WTC11 (cell line): ENCODE results near the gene PARS2. TPM values are rescaled to one million over a fixed set of nuclear protein-coding genes. Genes with fewer than 3 reads are reported as not detected.
A peak's percentile ranks its signal among the peaks of the same experiment; 100 is the strongest.

Experiments
- ATAC-seq: fragments of 200-7000 bp; cut with Tn5 transposase; 2 replicates; pipeline ENCODE4 v1.10.0; 2021; ENCODE audit warnings: mild to moderate bottlenecking, moderate library complexity
- CTCF ChIA-PET: fragments of 300-600 bp; sonication (Branson Sonifier 250); formaldehyde crosslinking; loops from one replicate; lab custom pipeline; 2021; ENCODE audit warnings: antibody characterized with exemption; lab: Charles Lee
- POLR2A ChIA-PET: fragments of 350-600 bp; sonication (Branson Sonifier 250); formaldehyde crosslinking; loops from one replicate; lab custom pipeline; 2021; ENCODE audit warnings: antibody characterized with exemption; lab: Charles Lee
- DNase-seq: peaks from one replicate; pipeline ENCODE4 v3.0.0; 2021; ENCODE audit warnings: low spot score
- H3K27ac Mint-ChIP-seq: 2 replicates; pipeline ENCODE4 v1.8.0; 2021; ENCODE audit warnings: mixed read lengths
- H3K27me3 Mint-ChIP-seq: 2 replicates; pipeline ENCODE4 v1.8.0; 2021; ENCODE audit warnings: low read depth, mild to moderate bottlenecking, moderate library complexity, mixed read lengths
- H3K36me3 Mint-ChIP-seq: 2 replicates; pipeline ENCODE4 v1.8.0; 2021; ENCODE audit warnings: mixed read lengths
- H3K4me1 Mint-ChIP-seq: 2 replicates; pipeline ENCODE4 v1.8.0; 2022; ENCODE audit warnings: mixed read lengths
- H3K4me3 Mint-ChIP-seq: 2 replicates; pipeline ENCODE4 v1.8.0; 2021; ENCODE audit warnings: mild to moderate bottlenecking, moderate library complexity, mixed read lengths
- H3K9me3 Mint-ChIP-seq: 2 replicates; pipeline ENCODE4 v1.8.0; 2021; ENCODE audit warnings: mixed read lengths
- CTCF ChIP-seq: fragments of 200-600 bp; IDR thresholded peaks from 2 replicates; pipeline ENCODE4 v1.8.0; 2022; ENCODE audit warnings: antibody characterized with exemption
- E2F4 ChIP-seq: sonication (generic); formaldehyde crosslinking; IDR thresholded peaks from 2 replicates; pipeline ENCODE4 v1.8.1; 2022; ENCODE audit warnings: low read depth, mild to moderate bottlenecking, moderate library complexity, missing genetic modification reagents, borderline replicate concordance
- ELF4 ChIP-seq: sonication (generic); formaldehyde crosslinking; IDR thresholded peaks from 2 replicates; pipeline ENCODE4 v1.8.1; 2022; ENCODE audit warnings: low read depth, mild to moderate bottlenecking, moderate library complexity, missing genetic modification reagents
- ESRRA ChIP-seq: sonication (generic); formaldehyde crosslinking; IDR thresholded peaks from 2 replicates; pipeline ENCODE4 v1.8.1; 2022; ENCODE audit warnings: mild to moderate bottlenecking, missing genetic modification reagents, borderline replicate concordance
- GABPB1 ChIP-seq: sonication (generic); formaldehyde crosslinking; IDR thresholded peaks from 2 replicates; pipeline ENCODE4 v1.8.1; 2023; ENCODE audit warnings: mild to moderate bottlenecking, missing genetic modification reagents
- GRHL2 ChIP-seq: fragments of 250-450 bp; sonication (Bioruptor Pico); IDR thresholded peaks from 2 replicates; pipeline ENCODE4 v1.8.0; 2022; ENCODE audit warnings: mild to moderate bottlenecking, moderate library complexity; ENCODE audit not compliant: insufficient replicate concordance, severe bottlenecking
- MYBL2 ChIP-seq: sonication (generic); formaldehyde crosslinking; IDR thresholded peaks from 2 replicates; pipeline ENCODE4 v1.8.1; 2023; ENCODE audit warnings: mild to moderate bottlenecking, moderate library complexity, missing genetic modification reagents
- NR3C1 ChIP-seq: sonication (generic); formaldehyde crosslinking; conservative IDR thresholded peaks from 2 replicates; pipeline ENCODE4 v1.8.1; 2023; ENCODE audit warnings: low read depth, mild to moderate bottlenecking, missing genetic modification reagents
- OVOL2 ChIP-seq: fragments of 250-450 bp; sonication (Bioruptor Pico); IDR thresholded peaks from 2 replicates; pipeline ENCODE4 v1.9.0; 2021; ENCODE audit warnings: mild to moderate bottlenecking, borderline replicate concordance
- PRRX2 ChIP-seq: fragments of 250-450 bp; sonication (Bioruptor Pico); IDR thresholded peaks from 2 replicates; pipeline ENCODE4 v1.8.0; 2021; ENCODE audit warnings: mild to moderate bottlenecking
- SMAD4 ChIP-seq: sonication (generic); formaldehyde crosslinking; IDR thresholded peaks from 2 replicates; pipeline ENCODE4 v1.8.0; 2022; ENCODE audit warnings: mild to moderate bottlenecking, missing genetic modification reagents
- STAT6 ChIP-seq: sonication (generic); formaldehyde crosslinking; conservative IDR thresholded peaks from 2 replicates; pipeline ENCODE4 v1.8.1; 2023; ENCODE audit warnings: mild to moderate bottlenecking, low read depth, missing genetic modification reagents, moderate library complexity
- ZBTB43 ChIP-seq: sonication (generic); formaldehyde crosslinking; IDR thresholded peaks from 2 replicates; pipeline ENCODE4 v1.8.1; 2023; ENCODE audit warnings: mild to moderate bottlenecking, missing genetic modification reagents
- ZNF396 ChIP-seq: fragments of 250-450 bp; sonication (Bioruptor Pico); IDR thresholded peaks from 2 replicates; pipeline ENCODE4 v1.8.0; 2021; ENCODE audit warnings: mild to moderate bottlenecking, moderate library complexity, borderline replicate concordance
- ZNF671 ChIP-seq: fragments of 250-450 bp; sonication (Bioruptor Pico); IDR thresholded peaks from 2 replicates; pipeline ENCODE4 v1.8.0; 2021; ENCODE audit warnings: mild to moderate bottlenecking
- total RNA-seq: library from RNA; stranded (reverse); gene quantifications from 3 replicates; pipeline ENCODE4 v1.2.3, GENCODE V29; 2021
- TF ChIP-seq, protein P1 (sequence below): sonication (generic); formaldehyde crosslinking; IDR thresholded peaks from 2 replicates; pipeline ENCODE4 v1.8.0; 2023; ENCODE audit warnings: mild to moderate bottlenecking, missing genetic modification reagents

PARS2 gene
- total RNA-seq, 1 experiment from 2014 or later, result 11.5 TPM

GRCh38 chr1:54792686-54793282, 28.5 kb upstream of the PARS2 start:
- no peak for TF ChIP-seq STAT6
- no peak for TF ChIP-seq SMAD4 (CRISPR knock-in tag)
- TF ChIP-seq, all 79 proteins: peak for 0
- DNase-seq (no peak), ATAC-seq (no peak)
- Mint-ChIP-seq H3K4me1 (peaks cover 38% of the 10 kb centered on the region), H3K36me3 (no peaks in the 10 kb centered on the region), H3K4me3 (no peak overlapping the region), H3K27me3 (no peaks in the 10 kb centered on the region; the same call in 1 of the 2 replicates), H3K9me3 (peaks cover 6% of the 10 kb centered on the region; the same call in 1 of the 2 replicates), H3K27ac (no peak overlapping the region)
- POLR2A ChIA-PET, result interaction anchor here (1.3 kb wide), 1 partner anchor 8 kb away, joined by 3 read pairs; the partner anchor contains the start of gene TTC22
- CTCF ChIA-PET, result interaction anchor here (0.6 to 2.4 kb wide), 41 partner anchors 8 to 800 kb away, joined by 3 to 47 read pairs (median 6); partner anchors contain the start of genes ACOT11, PARS2, TCEANC2 and TMEM59

GRCh38 chr1:54791880-54792522, 27.7 kb upstream of the PARS2 start:
- peak; percentile 88 for DNase-seq
- CTCF ChIA-PET, result interaction anchor here (0.5 to 2.4 kb wide), 45 partner anchors 9 to 800 kb away, joined by 3 to 47 read pairs (median 5); partner anchors contain the start of genes ACOT11, PARS2, TCEANC2 and TMEM59
- H3K4me1 Mint-ChIP-seq, result peaks cover 38% of the 10 kb centered on the region

DNA sequence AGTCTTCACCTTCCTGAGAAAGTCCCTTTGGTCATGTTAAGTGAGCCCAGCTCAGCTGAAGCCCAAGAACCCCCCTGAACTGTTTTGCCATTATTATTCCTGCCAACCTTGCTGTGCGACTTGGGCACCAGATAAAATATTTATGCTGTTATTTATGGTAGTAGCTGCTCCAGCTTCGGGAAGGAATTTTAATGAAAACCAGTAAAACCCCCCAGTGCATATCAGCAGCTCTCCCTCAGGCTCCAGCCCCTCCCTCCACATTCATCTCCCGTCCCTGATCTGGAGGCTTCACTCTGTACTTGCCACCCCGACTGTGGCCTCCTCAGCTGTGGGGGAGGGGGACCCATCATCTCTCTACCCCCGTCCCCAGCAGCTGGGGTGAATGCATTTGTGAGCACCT, 24.1 kb upstream of the PARS2 start:
- no peak for ATAC-seq
- TF ChIP-seq GABPB1 (CRISPR knock-in tag), result no peak
- Mint-ChIP-seq H3K9me3 (peaks cover 6% of the 10 kb centered on the region; the same call in 1 of the 2 replicates), H3K4me3 (no peak overlapping the region), H3K27me3 (peaks cover 6% of the 10 kb centered on the region), H3K36me3 (no peaks in the 10 kb centered on the region), H3K27ac (no peak overlapping the region), H3K4me1 (peaks cover 18% of the 10 kb centered on the region)
- ChIA-PET POLR2A (interaction anchor here (0.9 kb wide), 1 partner anchor 377 kb away, joined by 3 read pairs; no protein-coding TSS in a partner anchor), CTCF (interaction anchor here (1.8 to 3.1 kb wide), 2 partner anchors 7 to 12 kb away, joined by 9 to 16 read pairs; partner anchors contain the start of gene TTC22)
- no peak for DNase-seq

More at GRCh38 chr1:54791880-54792522, 27.7 kb upstream of the PARS2 start:
- TF ChIP-seq ESRRA (no peak), CTCF (peak; percentile 91)
- ATAC-seq, result peak; percentile 47
- Mint-ChIP-seq H3K27me3 (peaks cover 3% of the 10 kb centered on the region; the same call in 1 of the 2 replicates), H3K36me3 (no peaks in the 10 kb centered on the region), H3K4me3 (no peak overlapping the region), H3K27ac (no peak overlapping the region), H3K9me3 (peaks cover 6% of the 10 kb centered on the region; the same call in 1 of the 2 replicates)
- POLR2A ChIA-PET, result interaction anchor here (1.3 kb wide), 1 partner anchor 9 kb away, joined by 3 read pairs; the partner anchor contains the start of gene TTC22

- Mint-ChIP-seq H3K27me3 (peaks cover 15% of the 10 kb centered on the region), H3K36me3 (no peaks in the 10 kb centered on the region), H3K27ac (no peak overlapping the region), H3K4me3 (no peak overlapping the region), H3K4me1 (peaks cover 18% of the 10 kb centered on the region), H3K9me3 (peaks cover 6% of the 10 kb centered on the region; the same call in 1 of the 2 replicates)
- no peak for TF ChIP-seq ELF4
- TF ChIP-seq ZBTB43, result no peak
- no peak for TF ChIP-seq OVOL2
- no peak for TF ChIP-seq ZNF396 (CRISPR knock-in tag)
- no peak for TF ChIP-seq E2F4
- TF ChIP-seq, protein P1, sequence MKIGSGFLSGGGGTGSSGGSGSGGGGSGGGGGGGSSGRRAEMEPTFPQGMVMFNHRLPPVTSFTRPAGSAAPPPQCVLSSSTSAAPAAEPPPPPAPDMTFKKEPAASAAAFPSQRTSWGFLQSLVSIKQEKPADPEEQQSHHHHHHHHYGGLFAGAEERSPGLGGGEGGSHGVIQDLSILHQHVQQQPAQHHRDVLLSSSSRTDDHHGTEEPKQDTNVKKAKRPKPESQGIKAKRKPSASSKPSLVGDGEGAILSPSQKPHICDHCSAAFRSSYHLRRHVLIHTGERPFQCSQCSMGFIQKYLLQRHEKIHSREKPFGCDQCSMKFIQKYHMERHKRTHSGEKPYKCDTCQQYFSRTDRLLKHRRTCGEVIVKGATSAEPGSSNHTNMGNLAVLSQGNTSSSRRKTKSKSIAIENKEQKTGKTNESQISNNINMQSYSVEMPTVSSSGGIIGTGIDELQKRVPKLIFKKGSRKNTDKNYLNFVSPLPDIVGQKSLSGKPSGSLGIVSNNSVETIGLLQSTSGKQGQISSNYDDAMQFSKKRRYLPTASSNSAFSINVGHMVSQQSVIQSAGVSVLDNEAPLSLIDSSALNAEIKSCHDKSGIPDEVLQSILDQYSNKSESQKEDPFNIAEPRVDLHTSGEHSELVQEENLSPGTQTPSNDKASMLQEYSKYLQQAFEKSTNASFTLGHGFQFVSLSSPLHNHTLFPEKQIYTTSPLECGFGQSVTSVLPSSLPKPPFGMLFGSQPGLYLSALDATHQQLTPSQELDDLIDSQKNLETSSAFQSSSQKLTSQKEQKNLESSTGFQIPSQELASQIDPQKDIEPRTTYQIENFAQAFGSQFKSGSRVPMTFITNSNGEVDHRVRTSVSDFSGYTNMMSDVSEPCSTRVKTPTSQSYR, result no peak
- no peak for TF ChIP-seq NR3C1
- no peak for TF ChIP-seq PRRX2 (CRISPR knock-in tag)
- no peak for TF ChIP-seq GRHL2 (CRISPR knock-in tag)
- no peak for TF ChIP-seq MYBL2 (CRISPR knock-in tag)
- no peak for TF ChIP-seq ZNF671
- CTCF ChIA-PET, result no interaction called here
- POLR2A ChIA-PET, result no interaction called here
- ATAC-seq (no peak), DNase-seq (no peak)
These were observed 23.3 kb upstream of the PARS2 start for GRCh38 chr1:54787604-54788003.
